Activated effector memory CD4-positive, alpha-beta T cell treated with anti-CD3 and anti-CD28 coated beads, Interleukin-2, amount 50 U/mL, for 16 hours (primary cell): ENCODE data around the gene RBL1.

Source experiments
- DNase-seq: peaks from one replicate; pipeline ENCODE4 v3.0.0-alpha.2; 2020

RBL1 gene

GRCh38 chr20:36950414-36951197 is 145.2 kb downstream of the RBL1 start:
- DNase-seq = no peak
